CD4-positive, alpha-beta T cell (primary cell): Measurements from ENCODE around the gene TTLL11. TPM values are rescaled to one million over a fixed set of nuclear protein-coding genes. Genes with fewer than 3 reads are reported as not detected.

Experiments
- ATAC-seq: fragments of 200-7000 bp; cut with Tn5 transposase; one replicate; pipeline ENCODE4 v1.10.0; 2022; ENCODE audit warnings: mild to moderate bottlenecking; ENCODE audit not compliant: poor library complexity
- CTCF ChIA-PET: fragments of 350-600 bp; sonication (Branson Sonifier 250); formaldehyde crosslinking; loops from one replicate; lab custom pipeline; 2021; ENCODE audit warnings: antibody characterized with exemption, inconsistent platforms; lab: Charles Lee
- POLR2A ChIA-PET: fragments of 350-600 bp; sonication (Branson Sonifier 250); formaldehyde crosslinking; loops from one replicate; lab custom pipeline; 2021; ENCODE audit warnings: antibody characterized with exemption, inconsistent platforms; lab: Charles Lee
- DNase-seq, 14 experiments: peaks; one replicate each; pipeline ENCODE4 v3.0.0-alpha.2; 2013 to 2020; ENCODE audit warnings: mixed read lengths in 2 of 14
- H3K27ac ChIP-seq, 2 donors: one replicate each; pipeline versions ENCODE4 v1.5.1 to v1.7.0; 2013; ENCODE audit warnings: low read length in 2 of 2, low read depth in 1 of 2, mild to moderate bottlenecking in 1 of 2
- H3K27me3 ChIP-seq, 2 experiments: 1 replicate in 1 of 2; 2 replicates in 1 of 2; pipeline versions ENCODE4 v1.6.1 to v1.7.0; 2013; ENCODE audit warnings: low read length in 2 of 2, control low read depth in 1 of 2, mild to moderate bottlenecking in 1 of 2, moderate library complexity in 1 of 2; ENCODE audit not compliant: insufficient read depth in 2 of 2, control insufficient read depth in 1 of 2
- H3K36me3 ChIP-seq: one replicate; pipeline ENCODE4 v1.6.1; 2013; ENCODE audit warnings: low read length, control low read depth; ENCODE audit not compliant: insufficient read depth
- H3K4me1 ChIP-seq: one replicate; pipeline ENCODE4 v1.6.1; 2013; ENCODE audit warnings: low read length, control low read depth; ENCODE audit not compliant: insufficient read depth
- H3K4me3 ChIP-seq: one replicate; pipeline ENCODE4 v1.5.1; 2013; ENCODE audit warnings: mild to moderate bottlenecking, low read length, moderate library complexity
- H3K9me3 ChIP-seq, 2 experiments: 1 replicate in 1 of 2; 2 replicates in 1 of 2; pipeline versions ENCODE4 v1.6.1 to v1.7.0; 2013; ENCODE audit warnings: low read length in 2 of 2, mild to moderate bottlenecking in 2 of 2, control low read depth in 1 of 2, moderate library complexity in 1 of 2; ENCODE audit not compliant: control insufficient read depth in 1 of 2, insufficient read depth in 1 of 2
- H3K27ac Mint-ChIP-seq: one replicate; pipeline ENCODE4 v1.8.0; 2020; ENCODE audit warnings: mixed read lengths
- H3K27me3 Mint-ChIP-seq: one replicate; pipeline ENCODE4 v1.8.0; 2021; ENCODE audit warnings: mixed read lengths
- H3K36me3 Mint-ChIP-seq: one replicate; pipeline ENCODE4 v1.8.0; 2021; ENCODE audit warnings: low read depth, mixed read lengths
- H3K4me1 Mint-ChIP-seq: one replicate; pipeline ENCODE4 v1.8.0; 2021; ENCODE audit warnings: low read depth, mixed read lengths
- H3K4me3 Mint-ChIP-seq: one replicate; pipeline ENCODE4 v1.8.0; 2020; ENCODE audit warnings: mild to moderate bottlenecking, mixed read lengths
- H3K9me3 Mint-ChIP-seq: one replicate; pipeline ENCODE4 v1.8.0; 2020; ENCODE audit warnings: mixed read lengths
- intact Hi-C, 2 experiments: fragments of 100-400 bp; cut with DNase I in 1 of 2; cut with micrococcal nuclease in 1 of 2; formaldehyde crosslinking; loops; one replicate each; pipeline versions ENCODE4 v1.15.1 to v1.9.0; 2023 to 2025; cut with DNase I, micrococcal nuclease
- total RNA-seq, 174 experiments: library from RNA in 2 of 174; stranded (reverse) in 2 of 174; gene quantifications; one replicate each; pipeline ENCODE4 v1.2.3 and lab custom pipeline; 2021 to 2026
- TF ChIP-seq, protein P1 (sequence below): fragments of 200-600 bp; IDR thresholded peaks from one replicate; pipeline ENCODE4 v1.8.0; 2022; ENCODE audit warnings: antibody characterized with exemption, mild to moderate bottlenecking

The TTLL11 gene
- total RNA-seq, 2 experiments from 2014 or later = 1.6 to 2.3 TPM

DNA sequence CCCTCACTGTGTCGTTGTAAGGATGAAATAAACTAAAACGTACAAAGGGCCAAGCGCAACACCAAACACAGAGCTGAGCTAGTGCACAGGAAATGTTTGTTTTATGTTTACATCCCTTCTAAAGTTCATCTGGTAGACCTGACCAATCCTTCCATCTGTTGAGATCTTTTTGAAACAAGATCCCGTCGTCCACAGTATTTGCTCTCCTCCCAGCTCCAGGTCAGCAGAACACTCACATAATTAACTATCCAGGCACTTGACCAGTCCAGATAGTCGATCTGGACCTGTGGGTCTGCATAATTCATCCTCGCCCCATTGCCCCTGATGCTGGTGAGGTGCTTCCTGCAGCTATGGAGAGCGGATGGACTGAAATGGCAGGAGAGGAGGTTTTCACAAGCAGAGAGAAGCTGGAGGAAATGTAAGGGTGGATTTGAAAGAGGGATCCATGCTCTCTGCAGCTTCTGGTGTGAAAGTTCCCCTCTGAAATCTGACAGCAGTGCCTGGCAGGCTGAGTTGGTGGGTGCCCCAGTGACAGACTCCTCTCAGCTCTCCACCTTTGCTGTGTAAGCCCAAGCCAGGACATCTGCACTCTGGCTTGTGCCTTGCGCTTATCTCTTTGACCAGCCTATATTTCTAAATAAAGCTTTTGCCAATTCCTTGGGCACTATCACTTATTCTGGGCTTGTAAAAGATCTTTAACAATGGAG is 102.4 kb downstream of the TTLL11 start:
- no peaks in the 10 kb centered on the region for H3K4me1 ChIP-seq
- H3K36me3 Mint-ChIP-seq = peaks cover 13% of the 10 kb centered on the region
- ATAC-seq = no peak
- no peaks in the 10 kb centered on the region for H3K9me3 Mint-ChIP-seq
- no peak overlapping the region for H3K27ac ChIP-seq
- intact Hi-C loops = loop anchor here (5.0 kb wide), 2 partner anchors 303 to 1233 kb away; no protein-coding TSS in a partner anchor
- H3K27ac Mint-ChIP-seq = no peak overlapping the region
- H3K36me3 ChIP-seq = no peaks in the 10 kb centered on the region
- CTCF ChIA-PET = no interaction called here
- no peaks in the 10 kb centered on the region for H3K27me3 Mint-ChIP-seq
- no peaks in the 10 kb centered on the region for H3K9me3 ChIP-seq
- POLR2A ChIA-PET = interaction anchor here (1.0 kb wide), 1 partner anchor 240 kb away, joined by 3 read pairs; no protein-coding TSS in a partner anchor
- no peak overlapping the region for H3K4me3 ChIP-seq
- no peaks in the 10 kb centered on the region for H3K4me1 Mint-ChIP-seq
- no peaks in the 10 kb centered on the region for H3K27me3 ChIP-seq
- no peak overlapping the region for H3K4me3 Mint-ChIP-seq
- TF ChIP-seq, protein P1, sequence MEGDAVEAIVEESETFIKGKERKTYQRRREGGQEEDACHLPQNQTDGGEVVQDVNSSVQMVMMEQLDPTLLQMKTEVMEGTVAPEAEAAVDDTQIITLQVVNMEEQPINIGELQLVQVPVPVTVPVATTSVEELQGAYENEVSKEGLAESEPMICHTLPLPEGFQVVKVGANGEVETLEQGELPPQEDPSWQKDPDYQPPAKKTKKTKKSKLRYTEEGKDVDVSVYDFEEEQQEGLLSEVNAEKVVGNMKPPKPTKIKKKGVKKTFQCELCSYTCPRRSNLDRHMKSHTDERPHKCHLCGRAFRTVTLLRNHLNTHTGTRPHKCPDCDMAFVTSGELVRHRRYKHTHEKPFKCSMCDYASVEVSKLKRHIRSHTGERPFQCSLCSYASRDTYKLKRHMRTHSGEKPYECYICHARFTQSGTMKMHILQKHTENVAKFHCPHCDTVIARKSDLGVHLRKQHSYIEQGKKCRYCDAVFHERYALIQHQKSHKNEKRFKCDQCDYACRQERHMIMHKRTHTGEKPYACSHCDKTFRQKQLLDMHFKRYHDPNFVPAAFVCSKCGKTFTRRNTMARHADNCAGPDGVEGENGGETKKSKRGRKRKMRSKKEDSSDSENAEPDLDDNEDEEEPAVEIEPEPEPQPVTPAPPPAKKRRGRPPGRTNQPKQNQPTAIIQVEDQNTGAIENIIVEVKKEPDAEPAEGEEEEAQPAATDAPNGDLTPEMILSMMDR = no peak
- no peak for DNase-seq

DNA sequence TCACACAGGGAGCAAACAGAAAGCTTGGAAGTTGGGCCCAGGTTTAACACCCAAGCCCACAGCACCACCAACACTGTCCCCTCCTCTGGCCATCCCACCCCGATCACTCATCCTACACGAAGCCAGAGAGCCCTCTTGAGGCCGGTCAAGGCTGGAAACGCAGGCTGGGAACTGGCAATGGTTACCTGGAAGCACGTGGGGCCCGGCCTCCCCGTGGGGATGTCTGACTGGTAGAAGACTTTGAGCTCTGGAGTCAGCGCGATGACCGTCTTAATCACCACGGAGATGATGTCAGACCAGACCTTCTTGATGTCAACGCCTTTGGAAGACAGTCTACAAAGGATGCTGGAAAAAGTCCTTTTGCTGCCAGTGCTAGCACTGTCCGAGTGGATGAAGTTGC is 104.1 kb downstream of the TTLL11 start:
- ATAC-seq = no peak
- peaks cover 13% of the 10 kb centered on the region for H3K36me3 Mint-ChIP-seq

DNA sequence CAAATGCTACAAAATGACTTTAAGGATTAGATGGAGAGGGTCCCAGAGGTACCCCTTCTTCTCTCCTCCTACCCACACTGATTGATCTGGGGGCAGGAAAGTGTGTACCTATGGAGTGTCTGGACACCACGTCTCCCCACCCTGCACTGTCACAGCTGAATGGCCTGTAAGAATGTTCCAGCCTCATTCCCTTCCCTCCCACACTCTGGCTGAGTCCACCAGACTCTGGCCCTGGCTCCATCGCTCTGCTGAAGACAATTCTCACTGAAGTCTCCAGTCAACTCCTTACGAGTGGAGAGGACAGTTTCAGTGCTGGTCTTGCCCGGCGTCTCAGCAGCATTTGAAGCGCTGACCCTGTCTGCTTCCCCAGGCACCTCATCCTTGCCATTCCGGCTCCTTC is 105.8 kb downstream of the TTLL11 start:
- Histone ChIP-seq H3K27ac (no peak overlapping the region), H3K4me1 (no peaks in the 10 kb centered on the region), H3K9me3 (peaks cover 0 to under 1% of the 10 kb centered on the region in 2 experiments), H3K4me3 (no peak overlapping the region), H3K36me3 (no peaks in the 10 kb centered on the region), H3K27me3 (no peaks in the 10 kb centered on the region)
- Mint-ChIP-seq H3K36me3 (peaks cover 18% of the 10 kb centered on the region), H3K27ac (no peak overlapping the region), H3K4me1 (no peaks in the 10 kb centered on the region), H3K4me3 (no peak overlapping the region), H3K9me3 (no peaks in the 10 kb centered on the region), H3K27me3 (no peaks in the 10 kb centered on the region)
- DNase-seq = no peak
- ChIA-PET CTCF (no interaction called here), POLR2A (no interaction called here)
- TF ChIP-seq, protein P1 = no peak
- intact Hi-C loops = no loop called here
- ATAC-seq = no peak

More for the DNA sequence above, 104.1 kb downstream of the TTLL11 start:
- Histone ChIP-seq H3K27ac (no peak overlapping the region), H3K36me3 (no peaks in the 10 kb centered on the region), H3K9me3 (no peaks in the 10 kb centered on the region), H3K4me1 (no peaks in the 10 kb centered on the region), H3K27me3 (no peaks in the 10 kb centered on the region), H3K4me3 (no peak overlapping the region)
- POLR2A ChIA-PET = no interaction called here
- H3K27ac Mint-ChIP-seq = no peak overlapping the region
- no peaks in the 10 kb centered on the region for H3K9me3 Mint-ChIP-seq
- DNase-seq = no peak
- CTCF ChIA-PET = no interaction called here
- TF ChIP-seq, protein P1 = no peak
- H3K27me3 Mint-ChIP-seq = no peaks in the 10 kb centered on the region
- no peaks in the 10 kb centered on the region for H3K4me1 Mint-ChIP-seq
- H3K4me3 Mint-ChIP-seq = no peak overlapping the region
- intact Hi-C loops = no loop called here
